HG02943 (cell line): ENCODE results near the gene CAMTA1.

ENCODE experiments used
- ATAC-seq: cut with Tn5 transposase; IDR thresholded peaks from one replicate; pipeline ENCODE4 v1.9.1; 2021; ENCODE audit warnings: mild to moderate bottlenecking, low read depth, moderate library complexity; ENCODE audit not compliant: unreplicated experiment

Gene CAMTA1

GRCh38 chr1:7487766-7488474 lies 702.7 kb downstream of the CAMTA1 start:
- ATAC-seq, result no peak

- ATAC-seq, result no peak
Measured at GRCh38 chr1:7488475-7488842, 703.2 kb downstream of the CAMTA1 start.

GRCh38 chr1:7489586-7489985 lies 704.3 kb downstream of the CAMTA1 start:
- ATAC-seq, result no peak

GRCh38 chr1:7490576-7490975 lies 705.3 kb downstream of the CAMTA1 start:
- ATAC-seq, result no peak

GRCh38 chr1:7491109-7491817 lies 706.0 kb downstream of the CAMTA1 start:
- ATAC-seq, result no peak

- ATAC-seq, result no peak
Measured at GRCh38 chr1:7491818-7492173, 706.5 kb downstream of the CAMTA1 start.

GRCh38 chr1:7493711-7494454 lies 708.6 kb downstream of the CAMTA1 start:
- ATAC-seq, result no peak

GRCh38 chr1:7495962-7496361 lies 710.7 kb downstream of the CAMTA1 start:
- no peak for ATAC-seq

- ATAC-seq, result no peak
Measured at GRCh38 chr1:7497107-7497637, 711.9 kb downstream of the CAMTA1 start.

GRCh38 chr1:7500381-7501083 lies 715.3 kb downstream of the CAMTA1 start:
- ATAC-seq, result no peak

- ATAC-seq, result no peak
Measured at GRCh38 chr1:7501084-7501491, 715.8 kb downstream of the CAMTA1 start.

GRCh38 chr1:7501723-7502603 lies 716.7 kb downstream of the CAMTA1 start:
- no peak for ATAC-seq

- ATAC-seq, result no peak
Measured at GRCh38 chr1:7503691-7504437, 718.6 kb downstream of the CAMTA1 start.

GRCh38 chr1:7504438-7504720 lies 719.1 kb downstream of the CAMTA1 start:
- no peak for ATAC-seq

GRCh38 chr1:7505094-7505770 lies 720.0 kb downstream of the CAMTA1 start:
- ATAC-seq, result no peak

- no peak for ATAC-seq
Measured at GRCh38 chr1:7505771-7506453, 720.7 kb downstream of the CAMTA1 start.

GRCh38 chr1:7506454-7507284 lies 721.4 kb downstream of the CAMTA1 start:
- no peak for ATAC-seq
